ENCODE measurements around the gene SCAI. TPM values are rescaled to one million over a fixed set of nuclear protein-coding genes. Genes with fewer than 3 reads are reported as not detected.

SCAI gene
- total RNA-seq, 1 donor from 2014 or later = 5.4 TPM

GRCh38 chr9:124940521-124940893 is 202.8 kb downstream of the SCAI start:
- DNase-seq (ENCODE audit: low spot score) = no peak
- TF ChIP-seq, protein P1, sequence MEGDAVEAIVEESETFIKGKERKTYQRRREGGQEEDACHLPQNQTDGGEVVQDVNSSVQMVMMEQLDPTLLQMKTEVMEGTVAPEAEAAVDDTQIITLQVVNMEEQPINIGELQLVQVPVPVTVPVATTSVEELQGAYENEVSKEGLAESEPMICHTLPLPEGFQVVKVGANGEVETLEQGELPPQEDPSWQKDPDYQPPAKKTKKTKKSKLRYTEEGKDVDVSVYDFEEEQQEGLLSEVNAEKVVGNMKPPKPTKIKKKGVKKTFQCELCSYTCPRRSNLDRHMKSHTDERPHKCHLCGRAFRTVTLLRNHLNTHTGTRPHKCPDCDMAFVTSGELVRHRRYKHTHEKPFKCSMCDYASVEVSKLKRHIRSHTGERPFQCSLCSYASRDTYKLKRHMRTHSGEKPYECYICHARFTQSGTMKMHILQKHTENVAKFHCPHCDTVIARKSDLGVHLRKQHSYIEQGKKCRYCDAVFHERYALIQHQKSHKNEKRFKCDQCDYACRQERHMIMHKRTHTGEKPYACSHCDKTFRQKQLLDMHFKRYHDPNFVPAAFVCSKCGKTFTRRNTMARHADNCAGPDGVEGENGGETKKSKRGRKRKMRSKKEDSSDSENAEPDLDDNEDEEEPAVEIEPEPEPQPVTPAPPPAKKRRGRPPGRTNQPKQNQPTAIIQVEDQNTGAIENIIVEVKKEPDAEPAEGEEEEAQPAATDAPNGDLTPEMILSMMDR (IDR thresholded peaks at IDR 0.05) = no peak
- Mint-ChIP-seq H3K4me3 (ENCODE audit: unreplicated experiment) (peak overlapping the region; percentile 86), H3K27me3 (ENCODE audit: low read depth) (no peaks in the 10 kb centered on the region), H3K36me3 (ENCODE audit: low read depth) (peaks cover 8% of the 10 kb centered on the region), H3K4me1 (ENCODE audit: low read depth) (peaks cover 21% of the 10 kb centered on the region), H3K27ac (ENCODE audit: unreplicated experiment) (peak overlapping the region; percentile 82), H3K9me3 (ENCODE audit: low read depth) (no peaks in the 10 kb centered on the region)

DNA sequence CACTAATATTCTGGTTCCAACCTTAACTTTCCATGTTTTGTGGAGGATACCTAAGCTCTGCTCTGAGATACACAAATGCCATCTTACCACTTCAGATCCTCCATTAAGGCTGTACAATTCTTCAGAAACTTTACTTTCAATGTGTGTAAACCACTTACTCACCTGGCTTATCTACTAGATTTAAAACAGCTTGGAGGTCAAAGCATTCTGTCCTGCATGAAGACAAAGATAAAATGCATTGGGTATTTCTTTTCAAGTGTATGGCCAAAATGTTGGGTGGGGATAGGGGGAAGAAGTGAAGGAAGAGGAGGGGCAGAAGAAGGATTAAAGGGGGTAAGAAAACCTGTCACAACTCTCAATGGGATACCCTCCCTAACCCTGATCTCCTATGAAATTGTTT is 203.4 kb downstream of the SCAI start:
- DNase-seq (ENCODE audit: low spot score) = no peak
- peak overlapping the region; percentile 82 for H3K27ac Mint-ChIP-seq (ENCODE audit: unreplicated experiment)

DNA sequence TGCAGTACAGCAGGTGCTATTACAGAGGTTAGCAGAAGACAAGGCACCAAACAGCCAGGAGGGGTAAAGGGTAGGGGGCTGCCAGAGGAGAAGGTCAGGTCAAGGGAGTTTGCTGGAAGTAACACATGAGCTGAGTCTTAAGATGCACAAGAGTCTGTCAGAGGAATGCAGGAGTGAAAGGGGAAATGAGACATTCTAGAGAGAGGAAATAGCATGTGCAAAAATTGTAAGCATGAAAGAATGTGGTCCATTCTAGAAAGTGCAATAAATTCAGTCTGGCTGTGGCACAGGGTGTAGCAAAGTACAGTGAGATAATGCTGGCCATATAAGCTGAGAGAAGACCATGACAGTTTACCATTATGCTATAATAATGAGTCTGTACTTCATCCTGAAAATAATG is 209.0 kb downstream of the SCAI start:
- DNase-seq (ENCODE audit: low spot score) = no peak

More for the DNA sequence above, 203.4 kb downstream of the SCAI start:
- Mint-ChIP-seq H3K4me3 (ENCODE audit: unreplicated experiment) (peak overlapping the region; percentile 86), H3K27me3 (ENCODE audit: low read depth) (no peaks in the 10 kb centered on the region), H3K4me1 (ENCODE audit: low read depth) (peaks cover 21% of the 10 kb centered on the region), H3K36me3 (ENCODE audit: low read depth) (peaks cover 8% of the 10 kb centered on the region), H3K9me3 (ENCODE audit: low read depth) (no peaks in the 10 kb centered on the region)
- TF ChIP-seq, protein P1 (IDR thresholded peaks at IDR 0.05) = no peak

DNA sequence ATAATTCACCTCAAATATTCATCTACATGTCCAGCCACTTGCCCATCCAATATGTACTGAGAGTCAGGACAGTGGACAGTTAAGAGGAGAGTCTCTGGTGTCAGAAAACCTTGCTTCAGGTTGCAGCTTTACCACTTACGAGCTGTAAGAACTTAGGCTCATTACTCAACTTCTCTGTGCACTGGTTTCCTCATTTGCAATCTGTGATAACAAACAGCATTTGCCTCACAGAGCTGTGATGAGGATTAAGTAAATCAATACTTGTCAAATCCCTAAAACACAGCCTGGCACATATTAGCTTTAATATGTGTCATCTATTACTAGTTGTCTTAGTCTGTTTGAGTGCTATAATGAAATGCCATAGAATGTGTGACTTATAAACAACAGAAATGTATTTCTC is 211.0 kb downstream of the SCAI start:
- TF ChIP-seq, protein P1 (IDR thresholded peaks at IDR 0.05) = no peak
- H3K9me3 Mint-ChIP-seq (ENCODE audit: low read depth) = no peaks in the 10 kb centered on the region
- H3K36me3 Mint-ChIP-seq (ENCODE audit: low read depth) = peaks cover 21% of the 10 kb centered on the region
- no peak overlapping the region for H3K4me3 Mint-ChIP-seq (ENCODE audit: unreplicated experiment)
- H3K27ac Mint-ChIP-seq (ENCODE audit: unreplicated experiment) = no peak overlapping the region
- DNase-seq (ENCODE audit: low spot score) = no peak
- no peaks in the 10 kb centered on the region for H3K27me3 Mint-ChIP-seq (ENCODE audit: low read depth)
- peaks cover 8% of the 10 kb centered on the region for H3K4me1 Mint-ChIP-seq (ENCODE audit: low read depth)

More for the DNA sequence above, 209.0 kb downstream of the SCAI start:
- Mint-ChIP-seq H3K36me3 (ENCODE audit: low read depth) (peaks cover 16% of the 10 kb centered on the region), H3K27me3 (ENCODE audit: low read depth) (no peaks in the 10 kb centered on the region), H3K4me3 (ENCODE audit: unreplicated experiment) (no peak overlapping the region), H3K27ac (ENCODE audit: unreplicated experiment) (peak overlapping the region; percentile 33), H3K4me1 (ENCODE audit: low read depth) (peaks cover 11% of the 10 kb centered on the region), H3K9me3 (ENCODE audit: low read depth) (no peaks in the 10 kb centered on the region)
- TF ChIP-seq, protein P1 (IDR thresholded peaks at IDR 0.05) = no peak

DNA sequence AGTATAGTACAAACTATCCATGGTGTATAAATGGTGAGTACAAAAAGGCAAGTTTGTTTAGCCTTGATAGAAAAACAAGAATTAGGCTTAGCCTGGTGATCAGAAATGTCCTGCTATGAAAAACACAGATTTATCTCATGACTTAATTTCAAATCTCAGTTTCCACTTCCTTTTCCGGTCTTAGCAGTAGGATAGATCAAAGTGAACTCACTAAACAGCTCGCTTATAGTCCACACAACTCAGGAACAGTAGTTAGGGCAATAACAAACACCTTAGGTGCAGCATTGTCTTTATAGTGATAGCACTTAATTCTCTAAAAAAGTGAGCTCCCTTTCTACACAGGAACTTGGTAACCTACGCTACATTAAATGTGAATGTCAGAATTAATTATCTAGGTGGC is 213.9 kb downstream of the SCAI start:
- Mint-ChIP-seq H3K27ac (ENCODE audit: unreplicated experiment) (no peak overlapping the region), H3K4me1 (ENCODE audit: low read depth) (peaks cover 5% of the 10 kb centered on the region), H3K9me3 (ENCODE audit: low read depth) (no peaks in the 10 kb centered on the region), H3K4me3 (ENCODE audit: unreplicated experiment) (no peak overlapping the region), H3K36me3 (ENCODE audit: low read depth) (peaks cover 27% of the 10 kb centered on the region), H3K27me3 (ENCODE audit: low read depth) (no peaks in the 10 kb centered on the region)
- no peak for DNase-seq (ENCODE audit: low spot score)
- TF ChIP-seq, protein P1 (IDR thresholded peaks at IDR 0.05) = no peak

Measured in chondrocyte (in vitro differentiated cells).